H9 (cell line): ENCODE results near the gene XYLB. TPM values are rescaled to one million over a fixed set of nuclear protein-coding genes. Genes with fewer than 3 reads are reported as not detected.

Experiments
- DNase-seq: peaks from one replicate; pipeline ENCODE4 v3.0.0-alpha.2; 2017
- H2AFZ ChIP-seq: one replicate; pipeline ENCODE4 v1.6.1; 2013; ENCODE audit warnings: mild to moderate bottlenecking, low read length, control low read depth, moderate library complexity
- H2AK5ac ChIP-seq: 2 replicates; pipeline ENCODE4 v1.6.1; 2013; ENCODE audit warnings: low read length, control low read depth, mixed read lengths; ENCODE audit not compliant: insufficient read length
- H2BK120ac ChIP-seq: one replicate; pipeline ENCODE4 v1.6.1; 2013; ENCODE audit warnings: low read depth, mild to moderate bottlenecking, low read length, control low read depth, inconsistent platforms; ENCODE audit not compliant: poor library complexity, severe bottlenecking
- H2BK12ac ChIP-seq: 2 replicates; pipeline ENCODE4 v1.6.1; 2013; ENCODE audit warnings: low read length, control low read depth, mixed read lengths, low read depth; ENCODE audit not compliant: insufficient read length
- H2BK15ac ChIP-seq: 2 replicates; pipeline ENCODE4 v1.6.1; 2013; ENCODE audit warnings: low read depth, low read length, control low read depth
- H2BK20ac ChIP-seq: one replicate; pipeline ENCODE4 v1.6.1; 2013; ENCODE audit warnings: low read depth, mild to moderate bottlenecking, low read length, control low read depth, inconsistent platforms; ENCODE audit not compliant: poor library complexity, severe bottlenecking
- H2BK5ac ChIP-seq: 2 replicates; pipeline ENCODE4 v1.6.1; 2013; ENCODE audit warnings: low read length, control low read depth, mixed read lengths; ENCODE audit not compliant: insufficient read length
- H3K14ac ChIP-seq: 2 replicates; pipeline ENCODE4 v1.6.1; 2013; ENCODE audit warnings: low read length, control low read depth; ENCODE audit not compliant: insufficient read depth
- H3K18ac ChIP-seq: 2 replicates; pipeline ENCODE4 v1.6.1; 2013; ENCODE audit warnings: low read depth, mild to moderate bottlenecking, mixed read lengths, low read length, control low read depth; ENCODE audit not compliant: insufficient read length
- H3K23ac ChIP-seq: 2 replicates; pipeline ENCODE4 v1.6.1; 2013; ENCODE audit warnings: low read length, control low read depth, mixed read lengths, low read depth; ENCODE audit not compliant: insufficient read length
- H3K23me2 ChIP-seq: 2 replicates; pipeline ENCODE4 v1.6.1; 2013; ENCODE audit warnings: low read depth, mild to moderate bottlenecking, mixed read lengths, low read length, control low read depth; ENCODE audit not compliant: insufficient read length, poor library complexity, severe bottlenecking
- H3K27ac ChIP-seq: 2 replicates; pipeline ENCODE4 v1.5.1; 2013; ENCODE audit warnings: low read length, control low read depth, mixed read lengths, low read depth; ENCODE audit not compliant: insufficient read length
- H3K27me3 ChIP-seq: 2 replicates; pipeline ENCODE4 v1.6.1; 2013; ENCODE audit warnings: low read length, control low read depth, inconsistent platforms; ENCODE audit not compliant: insufficient read depth
- H3K4ac ChIP-seq: 2 replicates; pipeline ENCODE4 v1.6.1; 2013; ENCODE audit warnings: low read depth, mild to moderate bottlenecking, control low read depth, inconsistent platforms, low read length, moderate library complexity
- H3K4me1 ChIP-seq: 2 replicates; pipeline ENCODE4 v1.6.1; 2013; ENCODE audit warnings: low read length, control low read depth, inconsistent platforms; ENCODE audit not compliant: insufficient read depth
- H3K4me2 ChIP-seq: 2 replicates; pipeline ENCODE4 v1.6.1; 2013; ENCODE audit warnings: low read length, control low read depth, mixed read lengths; ENCODE audit not compliant: insufficient read length, insufficient read depth
- H3K56ac ChIP-seq: 2 replicates; pipeline ENCODE4 v1.6.1; 2013; ENCODE audit warnings: low read depth, mild to moderate bottlenecking, mixed read lengths, low read length, control low read depth; ENCODE audit not compliant: insufficient read length
- H3K79me1 ChIP-seq: 2 replicates; pipeline ENCODE4 v1.6.1; 2013; ENCODE audit warnings: low read depth, mild to moderate bottlenecking, moderate library complexity, low read length, control low read depth, inconsistent platforms; ENCODE audit not compliant: insufficient read depth, poor library complexity, severe bottlenecking
- H3K79me2 ChIP-seq: 2 replicates; pipeline ENCODE4 v1.6.1; 2013; ENCODE audit warnings: low read length, control low read depth, inconsistent platforms; ENCODE audit not compliant: insufficient read depth
- H3K9ac ChIP-seq: 2 replicates; pipeline ENCODE4 v1.6.1; 2013; ENCODE audit warnings: low read length, control low read depth, mixed read lengths; ENCODE audit not compliant: insufficient read length; ENCODE audit errors: extremely low read depth
- H3K9me3 ChIP-seq: one replicate; pipeline ENCODE4 v1.6.1; 2013; ENCODE audit warnings: low read depth, low read length, inconsistent platforms; ENCODE audit not compliant: control insufficient read depth
- H3T11ph ChIP-seq: one replicate; pipeline ENCODE4 v1.6.1; 2013; ENCODE audit warnings: mild to moderate bottlenecking, low read length, control low read depth, inconsistent platforms
- H4K20me1 ChIP-seq: one replicate; pipeline ENCODE4 v1.6.1; 2013; ENCODE audit not compliant: control insufficient read depth, insufficient read length, insufficient read depth
- H4K5ac ChIP-seq: 2 replicates; pipeline ENCODE4 v1.6.1; 2013; ENCODE audit warnings: low read depth, mild to moderate bottlenecking, mixed read lengths, low read length, control low read depth; ENCODE audit not compliant: insufficient read length
- H4K8ac ChIP-seq: replicated peaks from 2 replicates; pipeline ENCODE4 v1.6.1; 2013; ENCODE audit warnings: low read length, control low read depth, mixed read lengths, low read depth; ENCODE audit not compliant: insufficient read length
- H4K91ac ChIP-seq: 2 replicates; pipeline ENCODE4 v1.6.1; 2013; ENCODE audit warnings: low read depth, mild to moderate bottlenecking, moderate library complexity, mixed read lengths, low read length, control low read depth; ENCODE audit not compliant: insufficient read length
- H3K27ac Mint-ChIP-seq, 3 experiments: 2 replicates in 2 of 3; 3 replicates in 1 of 3; pipeline ENCODE4 v1.8.0; 2020 to 2021; ENCODE audit warnings: mixed read lengths in 3 of 3, mild to moderate bottlenecking in 1 of 3, moderate library complexity in 1 of 3
- H3K27me3 Mint-ChIP-seq: 2 replicates; pipeline ENCODE4 v1.8.0; 2021; ENCODE audit warnings: low read depth, mild to moderate bottlenecking, moderate library complexity, mixed read lengths
- H3K36me3 Mint-ChIP-seq, 3 experiments: 2 replicates in 2 of 3; 3 replicates in 1 of 3; pipeline ENCODE4 v1.8.0; 2020 to 2021; ENCODE audit warnings: low read depth in 3 of 3, mixed read lengths in 3 of 3; ENCODE audit not compliant: insufficient read depth in 1 of 3
- H3K4me1 Mint-ChIP-seq, 2 experiments: 2 replicates each; pipeline ENCODE4 v1.8.0; 2020; ENCODE audit warnings: mixed read lengths in 2 of 2
- H3K4me3 Mint-ChIP-seq, 2 experiments: 2 replicates in 1 of 2; 3 replicates in 1 of 2; pipeline ENCODE4 v1.8.0; 2020 to 2021; ENCODE audit warnings: mild to moderate bottlenecking in 2 of 2, mixed read lengths in 2 of 2, moderate library complexity in 1 of 2
- H3K9me3 Mint-ChIP-seq, 2 experiments: 2 replicates in 1 of 2; 3 replicates in 1 of 2; pipeline ENCODE4 v1.8.0; 2020; ENCODE audit warnings: mild to moderate bottlenecking in 2 of 2, mixed read lengths in 2 of 2, moderate library complexity in 1 of 2
- WGBS: extraction: QIAGEN DNeasy Blood & Tissue Kit; methylation state at CpG from one replicate; pipeline ENCODE4 v1.1.7; 2013; ENCODE audit warnings: missing lambda C conversion rate, low lambda C conversion rate, mixed read lengths; ENCODE audit not compliant: insufficient read length; ENCODE audit errors: extremely low coverage; 5-methylcytosine and 5-hydroxymethylcytosine counted together
- total RNA-seq: library from RNA; stranded (reverse); gene quantifications from 2 replicates; pipeline ENCODE4 v1.2.1, GENCODE V29; 2021
- TF ChIP-seq, protein P1 (sequence below): fragments of 200-600 bp; sonication (generic); conservative IDR thresholded peaks from 3 replicates; pipeline ENCODE4 v1.8.0; 2021; ENCODE audit warnings: antibody characterized with exemption, mild to moderate bottlenecking

The XYLB gene
- total RNA-seq, 1 experiment from 2014 or later = 2.6 TPM

- WGBS = no CpG with 5 or more reads among the region's 5 CpGs
- Histone ChIP-seq H3K79me1 (no peaks in the 10 kb centered on the region), H3K4me1 (no peaks in the 10 kb centered on the region)
These were observed 40.6 kb downstream of the XYLB start for GRCh38 chr3:38386992-38387750.

More at GRCh38 chr3:38386992-38387750, 40.6 kb downstream of the XYLB start:
- Histone ChIP-seq H2BK5ac (no peak overlapping the region), H4K20me1 (no peaks in the 10 kb centered on the region), H3K27me3 (no peaks in the 10 kb centered on the region; the same call in 1 of the 2 replicates), H3K79me2 (no peaks in the 10 kb centered on the region), H2BK15ac (no peak overlapping the region), H3K56ac (no peak overlapping the region), H2AK5ac (no peak overlapping the region), H2BK20ac (no peak overlapping the region), H3K9ac (no peak overlapping the region), H3K4ac (no peak overlapping the region), H3K18ac (no peak overlapping the region), H4K8ac (no peak overlapping the region), H3K27ac (no peak overlapping the region), H4K91ac (no peak overlapping the region), H3T11ph (no peak overlapping the region), H4K5ac (no peak overlapping the region), H2AFZ (no peak overlapping the region), H3K23me2 (no peaks in the 10 kb centered on the region), H2BK12ac (no peak overlapping the region), H2BK120ac (no peak overlapping the region), H3K14ac (no peak overlapping the region), H3K23ac (no peak overlapping the region), H3K4me2 (no peak overlapping the region), H3K9me3 (no peaks in the 10 kb centered on the region)
- H3K4me3 Mint-ChIP-seq = no peak overlapping the region
- peaks cover 17 to 20% of the 10 kb centered on the region in 2 experiments for H3K9me3 Mint-ChIP-seq
- DNase-seq = no peak
- no peak overlapping the region; a peak in 1 of 7 replicates for H3K27ac Mint-ChIP-seq
- H3K36me3 Mint-ChIP-seq = peaks cover 26 to 47% (median 28%) of the 10 kb centered on the region in 3 experiments
- TF ChIP-seq, protein P1, sequence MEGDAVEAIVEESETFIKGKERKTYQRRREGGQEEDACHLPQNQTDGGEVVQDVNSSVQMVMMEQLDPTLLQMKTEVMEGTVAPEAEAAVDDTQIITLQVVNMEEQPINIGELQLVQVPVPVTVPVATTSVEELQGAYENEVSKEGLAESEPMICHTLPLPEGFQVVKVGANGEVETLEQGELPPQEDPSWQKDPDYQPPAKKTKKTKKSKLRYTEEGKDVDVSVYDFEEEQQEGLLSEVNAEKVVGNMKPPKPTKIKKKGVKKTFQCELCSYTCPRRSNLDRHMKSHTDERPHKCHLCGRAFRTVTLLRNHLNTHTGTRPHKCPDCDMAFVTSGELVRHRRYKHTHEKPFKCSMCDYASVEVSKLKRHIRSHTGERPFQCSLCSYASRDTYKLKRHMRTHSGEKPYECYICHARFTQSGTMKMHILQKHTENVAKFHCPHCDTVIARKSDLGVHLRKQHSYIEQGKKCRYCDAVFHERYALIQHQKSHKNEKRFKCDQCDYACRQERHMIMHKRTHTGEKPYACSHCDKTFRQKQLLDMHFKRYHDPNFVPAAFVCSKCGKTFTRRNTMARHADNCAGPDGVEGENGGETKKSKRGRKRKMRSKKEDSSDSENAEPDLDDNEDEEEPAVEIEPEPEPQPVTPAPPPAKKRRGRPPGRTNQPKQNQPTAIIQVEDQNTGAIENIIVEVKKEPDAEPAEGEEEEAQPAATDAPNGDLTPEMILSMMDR = no peak
- peaks cover 4 to 7% of the 10 kb centered on the region in 2 experiments for H3K4me1 Mint-ChIP-seq
- H3K27me3 Mint-ChIP-seq = no peaks in the 10 kb centered on the region
